A204.1 (cell line): ENCODE measurements around the gene PPIG.
"Not testable (repeated sequence)": the region's sequence is repeated elsewhere in the genome, so short reads cannot be mapped to it uniquely, and the experiment has no call there.

Experiments used
- FAIRE-seq: peaks from 2 replicates; lab custom pipeline; 2012; peaks lifted over from hg19 to GRCh38; lab: Jason Lieb, UNC

The PPIG gene

GRCh38 chr2:169664978-169665930 is 81.1 kb downstream of the PPIG start:
- FAIRE-seq = no peak

GRCh38 chr2:169667583-169667982 is 83.4 kb downstream of the PPIG start:
- no peak for FAIRE-seq

DNA sequence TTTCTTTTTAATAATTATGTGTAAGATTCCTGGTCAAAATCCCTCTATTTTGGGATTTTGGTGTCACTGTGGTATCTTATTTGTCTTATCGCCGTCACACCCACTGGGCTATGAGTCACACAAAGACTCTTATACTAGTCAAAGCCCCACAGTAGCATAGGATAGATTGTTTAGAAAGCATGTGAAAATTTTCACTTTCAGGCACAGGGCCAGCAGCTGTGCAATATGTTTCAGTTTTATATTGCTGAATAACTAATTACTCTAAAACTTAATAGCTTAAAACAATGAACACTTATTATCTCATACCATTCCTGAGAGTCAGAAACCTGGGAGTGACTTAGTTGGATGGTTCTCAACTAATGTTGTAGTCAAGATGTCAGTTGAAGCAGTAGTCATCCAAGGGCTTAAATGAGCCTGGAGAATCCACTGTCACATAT is 86.1 kb downstream of the PPIG start:
- no peak for FAIRE-seq

- FAIRE-seq = no peak
These were observed 86.8 kb downstream of the PPIG start for GRCh38 chr2:169670937-169671336.

DNA sequence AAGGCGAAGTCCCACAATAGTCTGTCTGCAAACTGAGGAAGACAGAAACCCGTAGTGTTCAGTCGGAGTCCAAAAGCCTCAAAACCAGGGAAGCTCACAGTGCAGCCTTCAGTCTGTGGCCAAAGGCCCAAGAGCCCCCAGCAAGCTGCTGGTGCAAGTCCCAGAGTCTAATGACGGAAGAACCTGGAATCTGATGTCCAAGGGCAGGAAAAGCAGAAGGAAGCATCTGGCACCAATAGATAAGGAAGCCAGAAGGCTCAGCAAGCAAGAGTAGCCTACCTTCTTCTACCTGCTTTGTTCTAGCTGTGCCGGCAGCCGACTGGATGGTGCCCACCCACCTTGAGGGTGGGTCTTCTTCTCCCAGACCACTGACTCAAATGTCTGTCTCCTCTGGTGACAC is 88.3 kb downstream of the PPIG start:
- no peak for FAIRE-seq

GRCh38 chr2:169673106-169673505 is 89.0 kb downstream of the PPIG start:
- no peak for FAIRE-seq

DNA sequence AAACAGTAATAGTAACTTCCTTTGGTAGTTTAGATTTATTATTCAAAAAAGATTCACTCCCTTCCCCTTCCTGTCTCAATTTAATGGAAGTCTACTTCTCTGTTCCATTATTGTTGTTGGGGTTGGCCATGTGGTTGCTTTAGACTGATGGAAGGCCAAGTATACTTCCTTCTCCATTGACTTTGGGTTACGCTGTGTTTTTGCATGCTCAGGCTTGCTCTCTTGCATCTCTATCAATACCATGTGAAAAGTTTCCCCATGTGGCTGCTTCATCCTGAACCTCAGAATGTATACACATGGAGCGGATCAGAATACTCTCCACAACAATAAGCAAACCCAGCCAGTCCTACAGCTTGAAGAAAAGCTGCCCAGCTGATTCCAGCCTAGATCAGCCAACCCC is 89.8 kb downstream of the PPIG start:
- no peak for FAIRE-seq

DNA sequence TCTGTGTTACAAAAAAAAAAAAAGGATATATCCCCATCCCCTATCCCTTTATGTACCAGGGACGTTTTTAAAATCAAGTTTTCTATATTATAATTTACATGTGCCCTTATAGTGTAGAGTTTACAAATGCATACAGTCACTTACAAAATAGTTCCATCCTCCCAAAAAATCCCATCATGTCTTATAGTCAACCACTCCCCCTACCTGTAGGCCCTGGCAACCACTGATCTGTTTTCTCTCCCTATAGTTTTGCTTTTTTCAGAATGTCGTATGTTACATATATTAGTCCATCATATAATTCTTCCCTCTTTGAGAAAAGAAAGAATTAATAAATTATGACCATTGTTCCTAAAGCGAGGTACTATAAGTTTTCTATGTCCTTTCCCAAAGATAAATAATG is 92.2 kb downstream of the PPIG start:
- no peak for FAIRE-seq

- no peak for FAIRE-seq
These were observed 92.7 kb downstream of the PPIG start for GRCh38 chr2:169676850-169677249.

DNA sequence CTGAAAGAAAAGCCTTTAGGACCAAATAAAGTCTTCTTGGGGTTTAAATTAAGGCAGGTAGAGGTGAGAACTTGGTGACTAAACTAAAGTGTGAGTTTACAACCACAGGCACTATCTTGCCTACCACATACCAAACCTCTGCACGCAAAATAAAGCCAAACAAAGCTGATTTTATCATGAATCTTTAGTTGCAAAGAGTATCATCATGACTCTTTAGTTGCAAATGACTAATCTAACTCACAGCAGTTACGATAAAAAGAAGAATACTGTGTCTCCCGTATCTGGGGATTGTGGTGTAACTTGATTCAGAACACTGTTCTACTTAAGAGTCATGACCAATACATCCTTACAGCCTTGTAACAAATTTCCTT is 98.9 kb downstream of the PPIG start:
- FAIRE-seq = no peak

- no peak for FAIRE-seq
These were observed 99.4 kb downstream of the PPIG start for GRCh38 chr2:169683425-169684134.

- FAIRE-seq = no peak
These were observed 100.0 kb downstream of the PPIG start for GRCh38 chr2:169684135-169684565.

DNA sequence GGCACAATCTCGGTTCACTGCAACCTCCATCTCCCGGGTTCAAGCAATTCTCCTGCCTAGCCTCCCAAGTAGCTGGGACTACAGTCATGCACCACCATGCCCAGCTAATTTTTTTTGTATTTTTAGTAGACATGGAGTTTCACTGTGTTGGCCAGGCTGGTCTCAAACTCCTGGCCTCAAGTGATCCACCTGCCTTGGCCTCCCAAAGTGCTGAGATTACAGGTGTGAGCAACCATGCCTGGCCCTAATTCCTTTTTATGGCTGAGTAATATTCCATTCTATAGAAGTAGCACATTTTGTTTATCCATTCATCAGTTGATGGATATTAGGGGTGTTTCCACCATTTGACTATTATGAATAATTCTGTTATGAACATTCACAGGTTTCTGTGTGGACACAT is 100.6 kb downstream of the PPIG start:
- not testable (repeated sequence) for FAIRE-seq

GRCh38 chr2:169686825-169687224 is 102.7 kb downstream of the PPIG start:
- not testable (repeated sequence) for FAIRE-seq

DNA sequence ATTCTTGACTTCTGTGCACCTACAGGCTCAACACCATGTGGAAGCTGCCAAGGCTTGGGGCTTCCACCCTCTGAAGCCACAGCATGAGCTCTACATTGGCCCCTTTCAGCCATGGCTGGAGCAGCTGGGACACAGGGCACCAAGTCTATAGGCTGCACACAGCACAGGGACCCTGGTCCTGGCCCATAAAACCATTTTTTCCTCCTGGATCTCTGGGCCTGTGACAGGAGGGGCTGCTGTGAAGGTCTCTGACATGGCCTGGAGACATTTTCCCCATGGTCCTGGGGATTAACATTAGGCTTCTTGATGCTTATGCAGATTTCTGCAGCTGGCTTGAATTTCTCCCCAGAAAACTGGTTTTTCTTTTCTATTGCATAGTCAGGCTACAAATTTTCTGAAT is 103.8 kb downstream of the PPIG start:
- FAIRE-seq = not testable (repeated sequence)

DNA sequence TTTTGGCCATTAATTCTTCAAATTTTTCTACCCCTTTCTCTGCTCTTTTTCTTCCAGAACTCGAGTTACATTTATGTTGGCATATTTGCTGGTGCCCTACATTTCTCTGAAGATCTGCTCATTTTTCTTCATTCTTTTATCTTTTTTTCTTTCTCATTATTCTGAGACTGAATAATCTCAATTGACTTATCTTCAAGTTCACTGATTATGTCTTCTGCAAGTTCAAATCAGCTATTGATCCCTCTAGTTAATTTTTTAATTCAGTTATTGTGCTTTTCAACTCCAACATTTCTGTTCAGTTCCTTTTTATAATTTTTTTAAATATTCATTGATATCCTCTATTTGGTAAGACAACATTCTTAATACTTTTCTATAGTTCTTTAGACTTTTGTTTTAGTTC is 106.8 kb downstream of the PPIG start:
- no peak for FAIRE-seq
